Liver (tissue), 9 donors: Measurements from ENCODE around the gene ZNF653. TPM values are rescaled to one million over a fixed set of nuclear protein-coding genes. Genes with fewer than 3 reads are reported as not detected.

ENCODE experiments used
- DNase-seq: peaks from one replicate; pipeline ENCODE4 v3.0.0-alpha.2; 2017; ENCODE audit warnings: low spot score
- H3K27ac ChIP-seq, 2 donors: one replicate each; pipeline ENCODE4 v1.7.0; 2013; ENCODE audit warnings: inconsistent platforms in 2 of 2, low read length in 2 of 2, control low read depth in 1 of 2, low read depth in 1 of 2, mild to moderate bottlenecking in 1 of 2
- H3K27me3 ChIP-seq, 4 donors: one replicate each; pipeline versions ENCODE4 v1.6.1 to v1.7.0; 2013; ENCODE audit warnings: low read length in 3 of 4, inconsistent platforms in 1 of 4, mild to moderate bottlenecking in 1 of 4, moderate library complexity in 1 of 4; ENCODE audit not compliant: control insufficient read depth in 4 of 4, insufficient read depth in 4 of 4
- H3K36me3 ChIP-seq, 4 donors: one replicate each; pipeline versions ENCODE4 v1.6.1 to v1.7.0; 2013; ENCODE audit warnings: low read length in 3 of 4, mild to moderate bottlenecking in 3 of 4, low read depth in 1 of 4, moderate library complexity in 1 of 4; ENCODE audit not compliant: control insufficient read depth in 4 of 4, insufficient read depth in 3 of 4
- H3K4me1 ChIP-seq, 4 donors: one replicate each; pipeline versions ENCODE4 v1.6.1 to v1.7.0; 2013; ENCODE audit warnings: low read length in 3 of 4, mild to moderate bottlenecking in 3 of 4, moderate library complexity in 1 of 4; ENCODE audit not compliant: control insufficient read depth in 4 of 4, insufficient read depth in 4 of 4
- H3K4me3 ChIP-seq, 3 donors: one replicate each; pipeline versions ENCODE4 v1.6.1 to v1.7.0; 2013; ENCODE audit warnings: low read length in 3 of 3, control low read depth in 1 of 3, low read depth in 1 of 3, mild to moderate bottlenecking in 1 of 3
- H3K9ac ChIP-seq, 2 donors: one replicate each; pipeline ENCODE4 v1.7.0; 2013; ENCODE audit warnings: low read length in 2 of 2, mild to moderate bottlenecking in 2 of 2, moderate library complexity in 2 of 2, control low read depth in 1 of 2, low read depth in 1 of 2
- H3K9me3 ChIP-seq, 4 donors: one replicate each; pipeline versions ENCODE4 v1.6.1 to v1.7.0; 2013; ENCODE audit warnings: low read length in 3 of 4; ENCODE audit not compliant: control insufficient read depth in 4 of 4
- CTCF ChIP-seq: fragments of 150-350 bp; IDR thresholded peaks from 2 replicates; pipeline ENCODE4 v1.5.1; 2017; ENCODE audit warnings: improper control_type of control experiment, low read depth, low read length; ENCODE audit not compliant: missing input control
- EGR1 ChIP-seq, 2 donors: IDR thresholded peaks; 2 replicates each; pipeline ENCODE4 v1.6.1; 2016 to 2018; ENCODE audit warnings: antibody characterized with exemption in 2 of 2, low read depth in 2 of 2
- FOXA1 ChIP-seq: IDR thresholded peaks from 2 replicates; pipeline ENCODE4 v1.6.1; 2016; ENCODE audit warnings: antibody characterized with exemption
- FOXA2 ChIP-seq: IDR thresholded peaks from 2 replicates; pipeline ENCODE4 v1.6.1; 2016; ENCODE audit warnings: antibody characterized with exemption
- GABPA ChIP-seq, 2 donors: IDR thresholded peaks in 1 of 2; conservative IDR thresholded peaks in 1 of 2; 2 replicates each; pipeline ENCODE4 v1.6.1; 2016; ENCODE audit warnings: antibody characterized with exemption in 2 of 2, mild to moderate bottlenecking in 1 of 2, moderate library complexity in 1 of 2
- HNF4G ChIP-seq: IDR thresholded peaks from 2 replicates; pipeline ENCODE4 v1.6.1; 2016; ENCODE audit warnings: antibody characterized with exemption
- JUND ChIP-seq, 2 donors: IDR thresholded peaks; 2 replicates each; pipeline ENCODE4 v1.6.1; 2016; ENCODE audit warnings: antibody characterized with exemption in 2 of 2
- SP1 ChIP-seq: IDR thresholded peaks from 2 replicates; pipeline ENCODE4 v1.6.1; 2018; ENCODE audit warnings: antibody characterized with exemption, mild to moderate bottlenecking
- TAF1 ChIP-seq: conservative IDR thresholded peaks from 2 replicates; pipeline ENCODE4 v1.6.1; 2016; ENCODE audit warnings: antibody characterized with exemption, mild to moderate bottlenecking
- YY1 ChIP-seq: IDR thresholded peaks from 2 replicates; pipeline ENCODE4 v1.6.1; 2016; ENCODE audit warnings: antibody characterized with exemption, mild to moderate bottlenecking
- WGBS: extraction: QIAGEN DNeasy Blood & Tissue Kit; methylation state at CpG from one replicate; pipeline ENCODE4 v1.1.7; 2013; 5-methylcytosine and 5-hydroxymethylcytosine counted together
- polyA plus RNA-seq, 2 donors: library from polyadenylated mRNA; stranded (reverse) in 1 of 2; unstranded in 1 of 2; fragments of 200-250 nt in 1 of 2; fragments of >200 nt in 1 of 2; fragmentation: Nextera tagmentation in 1 of 2; extraction: Ambion mirVana in 1 of 2; gene quantifications; one replicate each; pipeline versions ENCODE4 v1.2.1 to v1.2.3, GENCODE V29; 2013 to 2015
- total RNA-seq, 2 donors: library from RNA; depleted of rRNA; stranded (reverse); fragments of >200 nt; gene quantifications; one replicate each; pipeline ENCODE4 v1.2.3, GENCODE V29; 2014
- TF ChIP-seq, protein P1 (sequence below): IDR thresholded peaks from 2 replicates; pipeline ENCODE4 v1.6.1; 2016; ENCODE audit warnings: antibody characterized with exemption
- TF ChIP-seq, protein P2 (sequence below): IDR thresholded peaks from 2 replicates; pipeline ENCODE4 v1.6.1; 2016; ENCODE audit warnings: antibody characterized with exemption
- TF ChIP-seq, protein P3 (sequence below): IDR thresholded peaks from 2 replicates; pipeline ENCODE4 v1.6.1; 2016; ENCODE audit warnings: antibody characterized with exemption
- TF ChIP-seq, protein P4 (sequence below): IDR thresholded peaks from 2 replicates; pipeline ENCODE4 v1.6.1; 2016; ENCODE audit warnings: antibody characterized with exemption, mild to moderate bottlenecking
- donor health status: healthy.
- donor health status: healthy.
- donor health status: healthy.
- donor health status: healthy.
- donor health status: healthy.

Gene ZNF653, protein sequence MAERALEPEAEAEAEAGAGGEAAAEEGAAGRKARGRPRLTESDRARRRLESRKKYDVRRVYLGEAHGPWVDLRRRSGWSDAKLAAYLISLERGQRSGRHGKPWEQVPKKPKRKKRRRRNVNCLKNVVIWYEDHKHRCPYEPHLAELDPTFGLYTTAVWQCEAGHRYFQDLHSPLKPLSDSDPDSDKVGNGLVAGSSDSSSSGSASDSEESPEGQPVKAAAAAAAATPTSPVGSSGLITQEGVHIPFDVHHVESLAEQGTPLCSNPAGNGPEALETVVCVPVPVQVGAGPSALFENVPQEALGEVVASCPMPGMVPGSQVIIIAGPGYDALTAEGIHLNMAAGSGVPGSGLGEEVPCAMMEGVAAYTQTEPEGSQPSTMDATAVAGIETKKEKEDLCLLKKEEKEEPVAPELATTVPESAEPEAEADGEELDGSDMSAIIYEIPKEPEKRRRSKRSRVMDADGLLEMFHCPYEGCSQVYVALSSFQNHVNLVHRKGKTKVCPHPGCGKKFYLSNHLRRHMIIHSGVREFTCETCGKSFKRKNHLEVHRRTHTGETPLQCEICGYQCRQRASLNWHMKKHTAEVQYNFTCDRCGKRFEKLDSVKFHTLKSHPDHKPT
- 1 to 10 TPM; 3.0 to 4.6 TPM for total RNA-seq
- 1 to 10 TPM; 1.3 to 3.3 TPM for polyA plus RNA-seq

GRCh38 chr19:11505504-11506100, at the start of gene ZNF653:
ZNF653 (minus strand) TSS chr19:11505839; CDS start chr19:11505786, 53 bp downstream.
- TF ChIP-seq YY1 (peak; percentile 48), EGR1 (IDR thresholded peaks at IDR 0.05; ENCODE audit: low read depth in 2 of 2) (peak in 1 of 2 donors; percentile 24), GABPA (IDR thresholded peaks at IDR 0.05 in 1 of 2, conservative IDR thresholded peaks at IDR 0.05 in 1 of 2) (peak; percentile 81 to 92)
- TF ChIP-seq, protein P1, sequence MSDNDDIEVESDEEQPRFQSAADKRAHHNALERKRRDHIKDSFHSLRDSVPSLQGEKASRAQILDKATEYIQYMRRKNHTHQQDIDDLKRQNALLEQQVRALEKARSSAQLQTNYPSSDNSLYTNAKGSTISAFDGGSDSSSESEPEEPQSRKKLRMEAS, result no peak
- H3K9ac ChIP-seq, result peak within 1 kb of the TSS; percentile 39 to 83
- under 1% methylated on average over 65 of the region's 65 CpGs for WGBS
- H3K27ac ChIP-seq, result peak within 1 kb of the TSS; percentile 98 to 99
- DNase-seq, result peak; percentile 94
- no peaks in the 10 kb centered on the region for H3K9me3 ChIP-seq
- no peaks in the 10 kb centered on the region for H3K27me3 ChIP-seq
- H3K4me3 ChIP-seq, result peak within 1 kb of the TSS; percentile 72 to 90 (median 81)
- H3K36me3 ChIP-seq, result peaks cover 0 to 2% (median 0%) of the 10 kb centered on the region in 4 donors
- peaks cover 5 to 14% (median 12%) of the 10 kb centered on the region in 4 donors for H3K4me1 ChIP-seq

GRCh38 chr19:11555246-11555645, 49.6 kb upstream of the ZNF653 start:
- peaks cover 4 to 16% (median 12%) of the 10 kb centered on the region in 4 donors for H3K4me1 ChIP-seq
- WGBS, result 87% methylated on average over 6 of the region's 6 CpGs
- no peak overlapping the region for H3K27ac ChIP-seq
- TF ChIP-seq, protein P2, sequence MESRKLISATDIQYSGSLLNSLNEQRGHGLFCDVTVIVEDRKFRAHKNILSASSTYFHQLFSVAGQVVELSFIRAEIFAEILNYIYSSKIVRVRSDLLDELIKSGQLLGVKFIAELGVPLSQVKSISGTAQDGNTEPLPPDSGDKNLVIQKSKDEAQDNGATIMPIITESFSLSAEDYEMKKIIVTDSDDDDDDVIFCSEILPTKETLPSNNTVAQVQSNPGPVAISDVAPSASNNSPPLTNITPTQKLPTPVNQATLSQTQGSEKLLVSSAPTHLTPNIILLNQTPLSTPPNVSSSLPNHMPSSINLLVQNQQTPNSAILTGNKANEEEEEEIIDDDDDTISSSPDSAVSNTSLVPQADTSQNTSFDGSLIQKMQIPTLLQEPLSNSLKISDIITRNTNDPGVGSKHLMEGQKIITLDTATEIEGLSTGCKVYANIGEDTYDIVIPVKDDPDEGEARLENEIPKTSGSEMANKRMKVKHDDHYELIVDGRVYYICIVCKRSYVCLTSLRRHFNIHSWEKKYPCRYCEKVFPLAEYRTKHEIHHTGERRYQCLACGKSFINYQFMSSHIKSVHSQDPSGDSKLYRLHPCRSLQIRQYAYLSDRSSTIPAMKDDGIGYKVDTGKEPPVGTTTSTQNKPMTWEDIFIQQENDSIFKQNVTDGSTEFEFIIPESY, result no peak
- TF ChIP-seq GABPA (IDR thresholded peaks at IDR 0.05 in 1 of 2, conservative IDR thresholded peaks at IDR 0.05 in 1 of 2), result no peak
- H3K4me3 ChIP-seq, result no peak overlapping the region
- H3K9ac ChIP-seq, result no peak overlapping the region
- H3K27me3 ChIP-seq, result no peaks in the 10 kb centered on the region
- no peak for DNase-seq
- H3K9me3 ChIP-seq, result no peaks in the 10 kb centered on the region
- peaks cover 4 to 27% (median 6%) of the 10 kb centered on the region in 4 donors for H3K36me3 ChIP-seq

DNA sequence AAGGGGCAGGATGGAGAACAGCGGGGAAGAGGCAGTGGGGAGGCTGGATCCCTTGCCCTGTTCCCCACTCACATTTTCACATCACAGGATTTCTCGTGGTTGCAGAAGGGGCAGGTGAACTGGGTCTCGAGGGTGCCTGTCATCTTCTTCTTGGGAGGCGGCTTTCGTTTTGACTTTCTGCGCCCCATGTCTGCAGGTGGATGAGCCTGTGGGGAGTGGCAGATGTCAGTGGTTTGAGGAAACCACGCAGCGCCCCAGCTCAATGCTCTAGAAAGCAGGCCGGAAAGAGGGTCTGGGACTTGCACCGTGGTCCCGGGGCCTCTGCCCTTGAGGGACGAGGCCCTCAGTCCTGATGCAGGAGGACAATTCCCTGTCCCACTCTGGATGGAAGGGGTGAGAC, 48.5 kb upstream of the ZNF653 start:
- DNase-seq, result no peak
- Histone ChIP-seq H3K27ac (no peak overlapping the region), H3K27me3 (no peaks in the 10 kb centered on the region), H3K9ac (no peak overlapping the region), H3K36me3 (peaks cover 4 to 27% (median 6%) of the 10 kb centered on the region in 4 donors), H3K4me3 (no peak overlapping the region), H3K9me3 (no peaks in the 10 kb centered on the region), H3K4me1 (peaks cover 2 to 15% (median 10%) of the 10 kb centered on the region in 4 donors)
- WGBS, result 94% methylated on average over 12 of the region's 12 CpGs
- no peak for TF ChIP-seq CTCF
- no peak for TF ChIP-seq SP1
- no peak for TF ChIP-seq YY1
- TF ChIP-seq, protein P2, result no peak
- TF ChIP-seq, protein P3, sequence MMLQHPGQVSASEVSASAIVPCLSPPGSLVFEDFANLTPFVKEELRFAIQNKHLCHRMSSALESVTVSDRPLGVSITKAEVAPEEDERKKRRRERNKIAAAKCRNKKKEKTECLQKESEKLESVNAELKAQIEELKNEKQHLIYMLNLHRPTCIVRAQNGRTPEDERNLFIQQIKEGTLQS, result no peak
- no peak for TF ChIP-seq FOXA2
- TF ChIP-seq, protein P4, sequence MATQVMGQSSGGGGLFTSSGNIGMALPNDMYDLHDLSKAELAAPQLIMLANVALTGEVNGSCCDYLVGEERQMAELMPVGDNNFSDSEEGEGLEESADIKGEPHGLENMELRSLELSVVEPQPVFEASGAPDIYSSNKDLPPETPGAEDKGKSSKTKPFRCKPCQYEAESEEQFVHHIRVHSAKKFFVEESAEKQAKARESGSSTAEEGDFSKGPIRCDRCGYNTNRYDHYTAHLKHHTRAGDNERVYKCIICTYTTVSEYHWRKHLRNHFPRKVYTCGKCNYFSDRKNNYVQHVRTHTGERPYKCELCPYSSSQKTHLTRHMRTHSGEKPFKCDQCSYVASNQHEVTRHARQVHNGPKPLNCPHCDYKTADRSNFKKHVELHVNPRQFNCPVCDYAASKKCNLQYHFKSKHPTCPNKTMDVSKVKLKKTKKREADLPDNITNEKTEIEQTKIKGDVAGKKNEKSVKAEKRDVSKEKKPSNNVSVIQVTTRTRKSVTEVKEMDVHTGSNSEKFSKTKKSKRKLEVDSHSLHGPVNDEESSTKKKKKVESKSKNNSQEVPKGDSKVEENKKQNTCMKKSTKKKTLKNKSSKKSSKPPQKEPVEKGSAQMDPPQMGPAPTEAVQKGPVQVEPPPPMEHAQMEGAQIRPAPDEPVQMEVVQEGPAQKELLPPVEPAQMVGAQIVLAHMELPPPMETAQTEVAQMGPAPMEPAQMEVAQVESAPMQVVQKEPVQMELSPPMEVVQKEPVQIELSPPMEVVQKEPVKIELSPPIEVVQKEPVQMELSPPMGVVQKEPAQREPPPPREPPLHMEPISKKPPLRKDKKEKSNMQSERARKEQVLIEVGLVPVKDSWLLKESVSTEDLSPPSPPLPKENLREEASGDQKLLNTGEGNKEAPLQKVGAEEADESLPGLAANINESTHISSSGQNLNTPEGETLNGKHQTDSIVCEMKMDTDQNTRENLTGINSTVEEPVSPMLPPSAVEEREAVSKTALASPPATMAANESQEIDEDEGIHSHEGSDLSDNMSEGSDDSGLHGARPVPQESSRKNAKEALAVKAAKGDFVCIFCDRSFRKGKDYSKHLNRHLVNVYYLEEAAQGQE, result no peak
- no peak for TF ChIP-seq TAF1
- TF ChIP-seq GABPA (IDR thresholded peaks at IDR 0.05 in 1 of 2, conservative IDR thresholded peaks at IDR 0.05 in 1 of 2), result no peak
- TF ChIP-seq FOXA1, result no peak
- no peak for TF ChIP-seq JUND (IDR thresholded peaks at IDR 0.05)
- no peak for TF ChIP-seq HNF4G
